ENCODE results near the gene AGRP. TPM values are rescaled to one million over a fixed set of nuclear protein-coding genes. Genes with fewer than 3 reads are reported as not detected.

AGRP gene
- total RNA-seq, 1 donor from 2014 or later = not detected

DNA sequence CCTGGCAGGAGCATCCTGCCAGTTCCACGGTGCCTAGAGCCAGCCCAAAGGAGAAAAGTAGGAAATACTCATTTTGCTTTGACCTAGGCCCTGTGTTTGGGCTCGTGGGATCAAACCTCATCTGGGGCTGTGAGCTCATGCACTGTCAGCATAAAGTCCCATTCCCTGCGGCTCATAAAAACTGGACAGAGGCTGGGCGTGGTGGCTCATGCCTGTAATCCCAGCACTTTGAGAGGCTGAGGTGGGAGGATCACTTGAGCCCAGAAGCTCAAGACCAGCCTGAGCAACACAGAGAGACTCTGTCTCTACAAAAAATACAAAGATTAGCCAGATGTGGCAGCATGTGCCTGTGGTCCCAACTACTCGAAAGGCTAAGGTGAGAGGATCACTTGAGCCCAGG is 20.3 kb downstream of the AGRP start:
- no peak for DNase-seq

DNA sequence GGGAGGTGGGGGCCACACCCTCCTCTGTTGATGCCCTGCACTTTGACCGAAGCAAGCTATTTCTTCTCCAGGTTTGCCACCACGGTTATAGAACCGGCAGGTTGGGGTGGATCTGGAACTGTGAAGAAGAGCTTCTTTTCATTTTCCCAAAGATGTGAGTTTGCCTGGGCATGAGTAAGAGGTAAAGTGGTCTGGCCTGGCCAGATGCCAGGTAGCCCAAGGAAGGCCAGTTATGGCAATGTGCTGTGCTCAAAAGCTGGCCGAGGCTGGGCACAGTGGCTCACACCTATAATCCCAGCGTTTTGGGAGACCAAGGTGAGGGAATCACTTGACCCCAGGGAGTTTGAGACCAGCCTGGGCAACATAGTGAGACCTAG is 21.1 kb downstream of the AGRP start:
- DNase-seq = no peak

DNA sequence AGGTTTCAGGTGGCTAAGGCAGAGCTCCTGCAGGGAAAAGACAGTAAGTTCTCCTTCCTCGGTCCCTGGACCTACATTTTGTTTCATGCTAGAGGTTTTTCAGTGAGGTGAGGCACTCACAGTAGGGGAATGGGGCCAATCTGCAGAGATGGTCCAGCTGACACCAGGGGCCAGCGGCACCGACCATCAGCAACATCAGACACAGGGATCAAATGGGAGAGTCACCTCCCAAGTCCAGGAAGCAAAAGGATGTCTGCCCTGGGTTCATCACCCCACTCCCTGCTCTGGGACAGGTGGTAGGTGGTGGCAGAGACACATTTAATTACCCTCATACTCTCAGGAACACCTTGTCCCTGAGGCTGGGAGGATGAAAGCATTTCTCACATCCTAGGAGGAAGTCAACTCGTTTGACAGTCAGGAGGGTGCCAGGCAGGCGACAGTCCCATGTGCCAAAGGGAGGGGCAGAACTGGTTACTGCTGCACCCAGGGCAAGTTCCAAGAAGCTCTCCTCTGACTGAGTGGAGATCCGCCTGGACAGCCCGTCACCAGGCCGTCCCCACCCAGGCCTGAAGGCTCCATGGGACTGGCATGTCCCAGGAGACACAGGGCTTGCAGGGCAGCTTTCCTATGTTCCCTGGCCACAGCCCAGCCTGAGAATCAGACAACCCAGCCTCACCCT is 21.6 kb downstream of the AGRP start:
- DNase-seq = no peak

DNA sequence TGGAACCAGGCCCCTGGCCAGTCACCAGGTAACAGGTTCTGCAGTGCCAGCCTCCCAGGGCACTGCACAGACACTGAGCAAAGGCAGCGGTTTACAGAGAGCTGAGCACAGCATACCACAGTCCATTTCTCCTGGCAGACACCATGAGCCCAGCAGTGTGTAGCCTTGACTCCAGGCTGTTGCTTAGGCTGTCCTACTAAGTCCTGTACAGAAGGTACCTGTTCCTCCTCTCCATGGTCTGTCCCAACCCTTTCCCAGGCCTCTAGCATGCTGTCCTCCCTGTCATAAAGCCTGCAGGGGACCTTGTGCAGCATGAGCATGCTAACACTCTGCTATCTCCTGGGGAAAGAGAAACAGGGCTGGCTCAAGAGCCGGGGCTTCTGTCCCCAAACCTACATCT is 22.4 kb downstream of the AGRP start:
- DNase-seq = no peak

DNA sequence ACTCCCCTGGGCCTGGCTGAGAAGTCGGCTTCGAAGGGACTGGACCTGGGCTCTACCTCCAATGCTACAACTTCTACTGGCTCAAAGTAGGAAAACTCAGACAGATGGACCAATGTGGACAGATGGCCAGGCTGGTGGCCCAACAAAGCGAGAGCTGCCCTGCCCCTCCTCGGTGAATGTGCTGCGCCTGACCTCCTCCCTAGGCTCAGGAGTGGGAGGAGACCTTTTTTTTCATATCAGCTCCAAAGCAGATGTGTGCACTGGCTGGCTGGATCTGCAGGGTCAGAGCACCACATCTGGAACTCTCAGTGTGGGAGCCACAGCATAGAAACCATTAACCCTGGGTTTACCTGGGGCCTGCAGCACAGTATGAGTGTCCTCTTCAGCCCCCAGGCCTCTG is 23.2 kb downstream of the AGRP start:
- DNase-seq = peak; percentile 54

DNA sequence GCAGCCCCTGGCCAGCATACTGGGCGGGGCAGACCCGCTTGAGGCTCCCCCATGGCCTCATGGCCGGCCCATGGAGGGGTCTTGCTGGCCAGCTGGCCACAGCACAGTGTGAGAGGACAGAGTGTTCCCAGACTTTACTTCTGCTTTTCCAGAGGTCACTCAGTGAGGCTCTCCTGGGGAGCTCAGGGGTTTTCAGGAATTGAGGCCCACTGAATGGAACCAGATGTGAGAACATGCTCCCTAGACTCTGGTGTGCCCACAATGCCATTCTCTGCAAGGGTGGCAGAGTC is 23.5 kb downstream of the AGRP start:
- DNase-seq = no peak

DNA sequence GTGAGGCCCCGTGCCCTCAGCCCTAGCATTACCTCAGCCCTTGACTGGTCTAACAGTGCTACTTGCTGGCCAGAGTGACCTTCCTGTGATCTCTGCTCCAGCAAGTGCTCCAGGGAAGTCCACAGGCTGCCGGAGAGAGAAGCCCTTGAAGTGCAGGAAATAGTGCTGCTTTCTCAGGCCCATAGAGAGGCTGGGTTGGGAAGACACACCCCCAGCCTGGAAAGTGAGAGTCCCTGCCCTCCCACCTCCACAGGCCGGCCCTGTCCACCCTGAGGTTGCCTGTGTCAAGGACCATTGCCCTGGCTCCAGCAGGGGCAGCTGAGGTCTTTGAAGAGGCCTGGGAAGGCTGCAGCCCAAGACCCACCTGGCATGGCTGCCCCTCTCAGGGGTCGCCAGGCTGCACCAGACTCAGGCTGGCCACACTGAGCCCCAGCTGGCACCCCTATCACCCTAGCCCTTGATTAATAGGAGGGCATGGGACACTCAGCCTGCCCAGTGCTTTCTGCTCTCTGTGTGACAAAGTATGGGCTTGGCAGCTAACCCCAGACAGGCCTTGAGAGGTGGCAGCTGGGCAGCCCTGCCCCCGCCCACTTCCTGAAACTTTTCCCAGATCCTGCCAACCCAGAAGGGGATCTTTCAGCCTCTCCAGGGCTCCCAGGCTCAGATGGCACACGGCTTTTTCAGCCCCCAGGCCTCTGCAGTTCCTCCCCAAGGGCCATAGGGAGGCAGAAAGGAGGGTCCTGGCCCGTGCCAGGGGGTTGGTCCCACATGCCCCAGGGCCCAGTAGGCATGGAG is 24.1 kb downstream of the AGRP start:
- DNase-seq = peak; percentile 92

DNA sequence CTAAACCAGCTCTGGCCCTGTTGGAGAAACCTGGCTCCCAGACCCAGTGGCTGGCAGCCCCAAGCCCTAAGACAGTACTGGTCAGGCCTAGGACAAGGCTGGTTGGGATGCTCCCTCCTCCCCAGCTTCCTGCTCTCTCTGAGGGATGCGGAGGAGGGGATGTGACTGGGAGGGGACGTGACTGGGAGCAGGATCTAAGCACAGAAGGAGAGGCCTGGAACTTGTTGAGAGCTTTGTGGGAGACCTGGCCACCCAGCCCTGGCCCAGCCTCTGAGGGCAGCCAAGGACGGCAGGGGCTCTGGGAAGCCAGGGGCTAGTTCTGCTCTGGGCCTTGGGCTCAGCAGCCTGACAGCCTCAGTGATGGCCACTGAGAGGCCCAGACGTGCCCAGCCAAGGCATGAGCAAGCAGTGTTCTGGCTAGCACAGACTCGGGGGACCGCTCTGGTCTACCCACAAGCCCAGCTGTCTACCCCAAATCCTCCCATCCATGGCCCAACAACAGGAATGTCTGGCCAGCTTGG is 25.2 kb downstream of the AGRP start:
- no peak for DNase-seq

DNA sequence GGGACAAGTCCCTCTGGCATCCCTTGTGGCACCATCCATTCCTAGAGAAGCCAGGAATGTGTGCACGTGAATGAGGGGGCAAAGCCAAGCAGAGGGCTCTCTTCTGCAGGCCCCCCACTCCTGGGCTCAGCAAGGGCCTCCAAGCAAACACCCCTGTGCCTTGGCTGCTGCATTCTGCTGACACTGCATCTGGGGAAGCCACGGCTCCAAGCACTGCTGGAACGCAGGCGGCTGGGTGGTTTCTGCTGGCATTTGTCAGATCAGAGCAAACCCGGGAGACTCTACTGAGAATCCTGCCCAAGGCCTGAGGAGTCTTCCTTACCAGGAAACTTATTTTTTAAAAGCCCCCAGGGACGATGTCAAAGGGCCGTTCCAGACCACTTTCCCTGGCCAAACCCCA is 25.7 kb downstream of the AGRP start:
- DNase-seq = no peak

DNA sequence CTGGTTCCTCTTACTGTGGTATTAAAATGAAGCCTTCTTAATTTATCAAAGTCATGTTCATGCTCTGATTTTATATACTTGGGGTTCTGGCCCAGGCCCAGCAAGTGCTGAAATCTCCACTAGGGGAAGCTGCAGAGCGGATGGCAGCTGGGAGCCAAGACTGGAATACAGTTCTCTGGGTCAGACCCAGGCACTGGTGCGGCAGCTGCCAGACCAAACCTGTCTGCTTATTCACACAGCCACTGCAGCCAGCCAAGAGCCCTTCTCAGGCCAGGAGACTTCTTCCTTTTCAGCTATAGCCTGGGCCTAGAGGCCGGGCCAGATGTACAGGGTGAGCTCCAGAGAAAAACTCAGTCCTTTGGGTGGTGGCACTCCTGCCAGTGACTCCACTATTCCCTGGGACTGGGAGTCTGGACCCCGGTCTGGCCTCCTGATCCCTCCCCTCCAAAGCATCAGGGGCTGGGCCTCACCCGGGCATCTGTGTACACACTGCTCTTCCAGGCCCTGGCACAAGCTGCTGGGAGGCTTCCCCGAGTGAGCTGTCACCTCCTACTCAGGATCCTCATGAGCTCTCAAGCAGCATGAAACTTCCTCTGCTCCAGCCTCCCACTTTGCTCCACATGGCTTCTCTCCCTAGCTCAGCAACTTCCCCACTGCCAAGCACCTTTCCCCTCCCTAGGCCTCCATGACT is 26.8 kb downstream of the AGRP start:
- peak; percentile 62 for DNase-seq

DNA sequence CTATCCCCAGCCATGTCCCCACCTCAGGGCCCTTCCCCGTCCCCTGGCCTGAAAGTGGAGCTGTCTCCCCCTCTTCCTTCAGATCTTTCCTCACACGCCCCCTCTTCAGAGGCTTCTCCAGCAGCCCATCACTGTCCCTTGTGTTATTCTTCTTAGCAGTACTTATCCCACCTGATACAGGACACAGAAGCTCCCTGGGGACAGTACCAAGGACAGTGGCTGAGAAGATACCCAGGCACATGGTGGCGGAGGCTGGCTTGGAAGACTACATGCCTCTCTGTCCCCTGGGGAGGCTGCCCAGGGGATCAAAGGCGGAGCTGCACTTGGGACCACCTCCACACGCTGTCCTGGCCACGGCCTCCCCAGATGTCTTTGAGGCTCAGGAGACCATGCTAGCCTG is 28.5 kb downstream of the AGRP start:
- DNase-seq = no peak

DNA sequence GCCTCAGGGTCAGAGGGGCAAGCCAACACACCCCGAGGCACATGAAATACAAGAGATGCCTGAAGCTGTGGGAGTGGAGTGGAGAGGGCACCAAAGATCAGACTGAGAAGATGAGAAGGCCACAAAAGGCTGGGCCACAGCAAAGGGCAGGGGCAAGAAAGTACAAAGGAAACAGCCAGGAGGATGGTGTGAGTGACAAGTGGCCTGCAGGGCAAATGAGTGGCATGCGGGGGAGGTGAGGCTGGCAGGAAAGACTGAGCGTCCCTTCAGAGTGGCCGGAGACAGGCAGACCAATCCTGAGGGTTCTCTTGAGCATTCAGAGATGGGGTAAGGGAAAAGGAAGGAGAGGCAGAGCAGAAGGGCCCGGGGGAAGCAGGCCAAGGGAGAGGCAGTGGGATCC is 29.2 kb downstream of the AGRP start:
- no peak for DNase-seq

DNA sequence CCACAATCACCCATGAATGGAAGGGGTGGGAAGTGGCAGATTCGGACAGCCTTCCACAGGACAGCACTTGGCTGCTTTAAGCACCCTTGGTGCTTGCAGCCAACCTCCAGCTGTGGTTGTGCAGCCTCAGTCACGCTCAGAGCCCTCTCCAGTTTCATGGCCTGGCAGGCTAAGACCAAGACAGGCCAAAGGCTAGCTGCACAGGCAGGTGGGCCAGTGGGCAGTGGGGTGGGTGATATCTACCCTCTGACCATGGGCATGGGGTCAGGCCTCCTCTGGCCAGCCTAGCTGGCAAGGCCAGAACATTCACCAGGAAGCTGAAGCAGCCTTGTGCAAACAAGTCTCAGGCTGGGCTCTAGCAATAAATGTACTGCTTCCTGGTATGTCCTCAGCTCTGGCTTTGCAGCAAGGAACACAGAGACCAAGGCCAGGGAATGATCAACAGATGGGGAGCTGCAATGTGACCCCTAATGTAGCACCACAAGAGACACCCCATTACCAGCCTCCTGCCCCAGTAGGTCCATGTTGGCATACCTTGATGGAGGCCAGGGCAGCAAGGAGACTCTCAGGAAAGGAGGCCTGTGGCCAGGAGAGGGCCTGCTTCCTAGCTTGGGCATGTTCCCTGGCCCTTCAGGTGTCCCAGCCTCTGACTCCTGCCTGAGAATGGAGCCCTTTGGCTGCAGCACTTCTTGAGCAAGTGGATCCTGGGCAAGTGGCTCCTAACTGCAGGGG is 31.5 kb downstream of the AGRP start:
- peak; percentile 69 for DNase-seq

DNA sequence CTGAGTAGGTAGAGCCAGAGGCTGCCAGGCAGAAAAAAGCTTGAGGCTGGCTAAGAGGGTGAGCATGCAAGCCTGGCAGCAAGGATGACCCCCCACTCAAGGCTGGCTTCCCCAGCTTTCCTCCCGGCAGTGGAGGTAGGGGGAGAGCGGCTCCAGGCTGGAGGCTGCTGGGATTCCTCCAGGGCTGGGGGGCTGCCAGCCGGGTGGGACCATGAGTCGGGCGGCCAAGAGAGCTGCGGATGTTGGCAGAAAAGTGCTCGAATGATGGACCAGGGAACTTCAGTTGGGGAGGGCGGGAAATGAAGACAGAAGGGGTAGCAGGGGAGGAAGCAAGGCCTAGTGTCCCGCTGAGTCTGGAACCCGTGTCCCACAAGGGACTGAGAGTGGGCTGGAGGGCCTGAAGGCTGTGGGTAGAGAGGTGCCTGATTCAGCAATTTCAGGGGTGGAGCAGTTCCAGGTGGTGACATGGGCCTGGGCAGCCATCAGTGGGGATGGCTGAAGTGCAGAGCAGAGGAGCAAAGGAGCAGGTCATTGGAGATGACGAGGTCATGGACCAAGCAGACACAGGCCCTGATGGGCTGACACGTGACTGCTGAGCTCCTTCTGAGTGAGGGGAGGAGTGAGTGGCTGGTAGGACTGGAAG is 32.2 kb downstream of the AGRP start:
- DNase-seq = peak; percentile 64

DNA sequence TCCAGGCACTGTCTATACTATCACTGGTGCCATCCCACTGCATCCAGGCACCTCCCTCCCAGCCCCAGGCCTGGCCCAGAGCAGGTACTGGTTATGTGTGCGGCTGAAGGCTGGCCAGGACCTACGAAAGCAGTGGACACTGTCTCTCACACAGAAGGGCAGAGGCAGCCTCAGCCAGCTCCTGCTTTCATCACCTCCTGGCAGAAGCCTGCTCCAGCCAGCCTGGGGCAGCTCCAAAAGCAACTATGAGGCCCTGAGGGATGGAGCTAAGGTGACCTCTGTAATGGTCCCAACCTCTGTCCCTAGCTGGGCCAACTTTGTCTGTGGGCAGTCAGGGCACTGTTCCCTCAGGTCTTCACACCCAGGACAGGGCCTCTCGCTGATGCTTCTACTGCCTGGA is 33.6 kb downstream of the AGRP start:
- no peak for DNase-seq

DNA sequence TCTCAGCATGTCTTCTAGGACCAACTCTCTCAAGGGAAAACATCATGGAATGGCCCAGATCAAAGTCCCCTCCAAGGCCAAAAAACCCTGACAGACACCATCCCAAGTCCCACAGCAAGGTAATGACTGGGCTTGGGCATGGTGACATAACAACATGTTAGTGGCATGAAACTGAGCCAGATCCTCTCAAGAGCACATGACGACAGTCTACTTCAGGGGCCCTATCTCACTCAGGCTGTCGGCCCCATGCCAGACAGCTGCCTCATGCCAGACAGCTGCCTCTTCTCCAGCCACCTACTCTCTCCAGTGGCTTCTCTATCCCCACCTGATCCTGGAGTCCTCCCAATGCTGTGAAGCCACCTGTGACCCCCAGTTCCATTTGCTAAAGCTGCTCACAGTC is 34.0 kb downstream of the AGRP start:
- peak; percentile 85 for DNase-seq

DNA sequence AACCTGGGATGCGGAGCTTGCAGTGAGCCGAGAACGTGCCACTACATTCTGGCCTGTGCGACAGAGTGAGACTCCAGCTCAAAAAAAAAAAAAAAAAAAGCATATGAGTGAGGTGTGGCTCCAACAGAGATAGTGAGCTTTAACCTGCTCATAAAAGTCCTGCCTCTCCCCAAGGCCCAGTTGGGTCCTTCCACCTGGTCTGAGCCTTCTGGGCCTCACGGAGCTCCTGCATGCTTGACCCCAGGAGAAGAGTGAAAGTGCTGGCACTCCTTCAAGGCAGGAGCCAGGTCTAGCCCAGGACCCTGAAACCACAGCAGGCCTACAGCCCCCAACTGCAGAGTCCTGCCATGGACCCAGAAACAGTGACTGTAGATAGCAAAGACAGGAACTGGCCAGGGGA is 34.8 kb downstream of the AGRP start:
- DNase-seq = no peak

DNA sequence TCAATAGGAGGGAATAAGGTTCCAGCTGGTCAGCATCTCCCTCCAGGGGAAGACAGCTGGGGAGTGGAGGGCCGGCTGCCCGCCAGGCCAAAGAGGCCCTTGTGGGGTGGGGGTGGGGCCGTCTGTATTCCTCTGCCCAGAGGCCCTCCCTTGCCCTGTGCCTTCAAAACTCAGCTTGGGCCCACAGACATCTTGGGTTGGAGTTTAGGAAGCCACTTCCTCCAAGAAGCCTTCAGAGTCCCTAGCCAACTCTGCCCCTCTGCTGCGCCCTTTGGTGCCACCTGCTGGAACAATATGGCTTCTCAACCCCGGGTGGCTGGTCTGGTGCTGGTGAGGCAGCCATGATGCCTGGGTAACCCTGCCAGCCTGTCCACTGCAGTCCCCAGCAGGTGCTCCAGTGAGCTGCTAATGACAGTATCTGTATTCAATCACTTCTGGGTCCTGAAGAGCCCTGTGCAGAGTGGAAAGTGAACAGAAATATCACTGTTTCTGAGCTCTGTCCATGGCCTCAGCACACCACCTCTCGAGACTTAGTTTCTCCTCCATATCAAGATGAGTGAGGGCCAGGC is 35.8 kb downstream of the AGRP start:
- peak; percentile 82 for DNase-seq

DNA sequence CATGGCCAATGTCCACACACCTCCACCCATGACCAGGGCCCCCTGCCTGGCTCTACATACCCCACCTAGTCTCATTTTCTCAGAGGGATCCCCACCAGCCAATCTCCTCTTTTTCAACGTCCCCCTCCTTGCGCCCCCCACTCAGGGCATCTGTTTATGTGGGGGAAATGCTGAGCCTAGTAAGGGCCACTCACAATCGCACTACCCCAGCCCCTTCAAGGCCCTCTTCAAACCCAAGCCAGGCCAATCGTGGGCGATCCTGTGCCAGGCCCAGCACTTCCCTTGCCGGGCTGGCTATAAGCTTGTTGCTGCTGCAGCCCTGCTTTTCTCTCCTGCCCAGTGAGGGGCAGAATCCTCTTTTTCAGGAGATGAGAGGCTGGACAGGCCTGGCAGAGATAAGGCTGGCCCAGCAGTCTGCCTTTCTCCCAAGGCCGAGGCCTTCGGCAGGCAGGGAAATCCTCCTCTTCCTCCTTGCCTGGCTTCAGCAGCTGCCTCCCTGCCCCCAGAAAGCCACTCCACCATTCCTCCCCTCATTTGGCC is 36.3 kb downstream of the AGRP start:
- no peak for DNase-seq

DNA sequence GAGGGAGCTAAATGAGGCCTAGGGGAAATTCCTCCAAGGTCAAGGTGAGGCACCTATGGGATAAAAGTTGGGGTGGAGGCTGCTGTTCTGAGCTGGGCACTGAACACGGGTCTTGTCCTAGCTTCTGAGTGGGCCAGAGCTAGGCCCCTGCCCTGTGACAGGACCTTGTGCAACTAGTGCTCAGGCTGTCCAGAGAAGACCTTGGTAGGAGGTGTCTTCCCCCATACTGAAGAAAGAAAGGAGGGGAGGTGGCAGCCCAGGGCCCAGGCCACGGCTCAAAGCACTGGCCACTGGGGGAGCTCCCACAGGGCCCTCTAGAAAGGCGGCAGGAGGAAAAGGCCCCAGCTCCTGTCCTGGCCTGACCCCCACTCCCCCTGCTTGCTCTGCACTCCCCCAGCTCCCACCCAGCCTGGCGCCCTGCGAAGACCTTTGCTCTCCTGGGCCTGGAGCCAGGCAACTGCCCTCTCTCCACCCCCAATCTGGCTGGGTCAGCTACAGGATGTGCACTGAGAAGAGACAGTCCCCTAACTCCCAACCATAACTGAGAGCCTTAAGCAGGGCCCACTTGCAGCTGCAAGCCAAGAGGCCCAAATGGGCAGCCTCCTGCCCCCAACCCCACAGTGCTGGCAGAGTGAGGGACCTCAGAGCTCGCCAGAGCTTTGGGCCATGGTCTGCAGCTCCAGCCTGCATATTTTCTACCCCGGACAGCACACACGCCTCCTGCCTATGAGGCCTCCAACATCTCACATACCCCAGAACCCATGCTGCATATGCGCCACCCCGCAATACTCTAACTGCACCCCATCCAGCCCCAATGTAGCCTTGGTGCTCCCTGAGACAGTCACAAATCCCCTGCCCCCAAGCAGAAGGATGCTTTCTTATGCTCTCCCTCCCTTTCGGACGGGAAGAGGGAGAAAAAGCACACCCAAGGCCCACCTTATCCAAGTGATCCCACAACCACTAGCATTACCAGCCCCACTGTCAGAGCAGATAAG is 37.1 kb downstream of the AGRP start:
- DNase-seq = no peak

Data from tongue (tissue), 2 donors.